ENCODE data around the gene KIRREL1. TPM values are rescaled to one million over a fixed set of nuclear protein-coding genes. Genes with fewer than 3 reads are reported as not detected.

KIRREL1 gene
- total and polyA plus RNA-seq, 2 of the 13 experiments (the other 11 are each of a cell fraction or from before 2014, with no cell fraction given), result 0.02 to 0.03 TPM

DNA sequence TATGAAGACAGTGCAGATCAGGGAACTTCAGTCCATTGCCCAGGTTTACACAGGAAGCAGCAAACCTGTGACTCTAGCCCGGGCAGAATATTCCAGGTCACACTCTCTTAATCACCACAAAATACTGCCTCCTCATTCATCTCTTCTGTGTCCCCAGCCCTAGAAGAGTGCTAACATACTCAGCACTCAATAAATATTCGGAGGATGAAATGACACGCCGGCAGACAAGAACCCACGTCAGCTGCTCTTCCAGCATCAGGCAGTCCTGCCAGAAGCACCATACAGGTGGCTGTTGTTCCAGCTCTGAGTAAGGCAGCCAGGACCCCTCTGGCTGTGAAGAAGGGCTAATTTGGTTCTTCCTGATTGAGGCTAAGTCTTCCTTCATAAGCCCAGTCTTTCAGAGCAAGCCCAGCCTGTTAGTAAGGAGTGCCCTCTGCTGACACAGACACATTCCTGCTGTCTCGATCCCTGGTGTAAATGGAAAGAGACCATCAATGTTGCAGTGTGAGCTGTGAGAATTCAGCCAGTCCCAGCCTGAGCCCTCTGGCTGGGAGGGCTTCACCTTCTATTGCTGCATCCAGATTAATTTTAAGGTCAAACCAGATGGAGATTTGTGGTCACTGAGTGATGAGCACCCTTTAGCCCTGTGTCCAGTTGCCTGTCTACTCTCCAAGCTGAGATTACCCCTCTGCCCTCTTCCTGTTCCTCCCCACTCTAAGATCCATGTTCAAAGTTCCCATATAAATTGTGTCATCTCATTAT lies 45.0 kb upstream of the KIRREL1 start:
- Histone ChIP-seq H3K79me2 (ENCODE audit: insufficient read depth, low read length) (no peaks in the 10 kb centered on the region), H3K9ac (ENCODE audit: insufficient read depth, low read depth, low read length) (no peak overlapping the region), H3K36me3 (replicated peaks in 1 of 2; ENCODE audit: control insufficient read depth in 1 of 2, insufficient read depth in 2 of 2, low read length in 2 of 2) (no peaks in the 10 kb centered on the region), H3K27me3 (ENCODE audit: control insufficient read depth in 1 of 2, insufficient read depth in 2 of 2, low read length in 2 of 2) (no peaks in the 10 kb centered on the region), H3K9me3 (ENCODE audit: low read length) (no peaks in the 10 kb centered on the region), H3K4me2 (ENCODE audit: low read depth, low read length) (no peak overlapping the region), H4K20me1 (ENCODE audit: insufficient read depth, low read length) (no peaks in the 10 kb centered on the region), H3K4me1 (ENCODE audit: insufficient read depth, low read length) (no peaks in the 10 kb centered on the region), H3K27ac (ENCODE audit: extremely low read length, insufficient read depth, low read length) (no peak overlapping the region), H3K4me3 (replicated peaks in 1 of 3; ENCODE audit: insufficient read depth in 1 of 3, low read depth in 2 of 3, low read length in 3 of 3) (no peak overlapping the region), H2AFZ (ENCODE audit: low read length) (no peak overlapping the region)
- ChIA-PET CTCF (ENCODE audit: low intra/inter-chr PET ratio, low total read pairs) (no interaction called here), POLR2A (no interaction called here)
- peak; percentile 13 for DNase-seq (ENCODE audit: low spot score)
- 23% methylated on average over 5 of the region's 6 CpGs for WGBS (ENCODE audit: low lambda C conversion rate)
- in situ Hi-C loops (cut with HindIII; ENCODE audit: extremely low pct_ligation_motif_present, low pct_unique_long_range_greater_than_20kb) (loop anchor here (10.0 kb wide), 1 partner anchor 74 kb away; no protein-coding TSS in a partner anchor), intact Hi-C loops (cut with micrococcal nuclease; ENCODE audit: unreplicated experiment) (loop anchor here (1.0 kb wide), 1 partner anchor 70 kb away; no protein-coding TSS in a partner anchor)
- TF ChIP-seq NR2C2 (CRISPR knock-in tag; IDR thresholded peaks at IDR 0.05; ENCODE audit: borderline replicate concordance), result no peak
- TF ChIP-seq, protein P1, sequence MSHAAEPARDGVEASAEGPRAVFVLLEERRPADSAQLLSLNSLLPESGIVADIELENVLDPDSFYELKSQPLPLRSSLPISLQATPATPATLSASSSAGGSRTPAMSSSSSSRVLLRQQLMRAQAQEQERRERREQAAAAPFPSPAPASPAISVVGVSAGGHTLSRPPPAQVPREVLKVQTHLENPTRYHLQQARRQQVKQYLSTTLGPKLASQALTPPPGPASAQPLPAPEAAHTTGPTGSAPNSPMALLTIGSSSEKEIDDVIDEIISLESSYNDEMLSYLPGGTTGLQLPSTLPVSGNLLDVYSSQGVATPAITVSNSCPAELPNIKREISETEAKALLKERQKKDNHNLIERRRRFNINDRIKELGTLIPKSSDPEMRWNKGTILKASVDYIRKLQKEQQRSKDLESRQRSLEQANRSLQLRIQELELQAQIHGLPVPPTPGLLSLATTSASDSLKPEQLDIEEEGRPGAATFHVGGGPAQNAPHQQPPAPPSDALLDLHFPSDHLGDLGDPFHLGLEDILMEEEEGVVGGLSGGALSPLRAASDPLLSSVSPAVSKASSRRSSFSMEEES (CRISPR knock-in tag; IDR thresholded peaks at IDR 0.05), result no peak
- no peak for TF ChIP-seq ZNF879 (CRISPR knock-in tag; IDR thresholded peaks at IDR 0.05)
- TF ChIP-seq STAG1 (CRISPR knock-in tag; IDR thresholded peaks at IDR 0.05), result peak; percentile 60
- TF ChIP-seq, protein P2, sequence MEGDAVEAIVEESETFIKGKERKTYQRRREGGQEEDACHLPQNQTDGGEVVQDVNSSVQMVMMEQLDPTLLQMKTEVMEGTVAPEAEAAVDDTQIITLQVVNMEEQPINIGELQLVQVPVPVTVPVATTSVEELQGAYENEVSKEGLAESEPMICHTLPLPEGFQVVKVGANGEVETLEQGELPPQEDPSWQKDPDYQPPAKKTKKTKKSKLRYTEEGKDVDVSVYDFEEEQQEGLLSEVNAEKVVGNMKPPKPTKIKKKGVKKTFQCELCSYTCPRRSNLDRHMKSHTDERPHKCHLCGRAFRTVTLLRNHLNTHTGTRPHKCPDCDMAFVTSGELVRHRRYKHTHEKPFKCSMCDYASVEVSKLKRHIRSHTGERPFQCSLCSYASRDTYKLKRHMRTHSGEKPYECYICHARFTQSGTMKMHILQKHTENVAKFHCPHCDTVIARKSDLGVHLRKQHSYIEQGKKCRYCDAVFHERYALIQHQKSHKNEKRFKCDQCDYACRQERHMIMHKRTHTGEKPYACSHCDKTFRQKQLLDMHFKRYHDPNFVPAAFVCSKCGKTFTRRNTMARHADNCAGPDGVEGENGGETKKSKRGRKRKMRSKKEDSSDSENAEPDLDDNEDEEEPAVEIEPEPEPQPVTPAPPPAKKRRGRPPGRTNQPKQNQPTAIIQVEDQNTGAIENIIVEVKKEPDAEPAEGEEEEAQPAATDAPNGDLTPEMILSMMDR (CRISPR knock-in tag; IDR thresholded peaks at IDR 0.05), result peak; percentile 65
- peak; percentile 47; the same call in 1 of the 2 replicates for TF ChIP-seq SMC3 (IDR thresholded peaks at IDR 0.05; ENCODE audit: low read length)
- BruUV-seq (replicated peaks), result no TSS peak
- FAIRE-seq, result no peak
- ATAC-seq, result peak; percentile 73

All from HepG2 (cell line).